SIG-M5 (cell line): ENCODE data around the gene ATF7.

Experiments used
- DNase-seq: peaks from one replicate; lab custom pipeline; 2025; lab: John Stamatoyannopoulos, UW

ATF7 gene

GRCh38 chr12:53596920-53597363 lies 29.2 kb downstream of the ATF7 start:
- no peak for DNase-seq

GRCh38 chr12:53594897-53595615 lies 31.1 kb downstream of the ATF7 start:
- no peak for DNase-seq

GRCh38 chr12:53593707-53594106 lies 32.5 kb downstream of the ATF7 start:
- no peak for DNase-seq

- no peak for DNase-seq
These were observed 33.2 kb downstream of the ATF7 start for GRCh38 chr12:53593031-53593430.

GRCh38 chr12:53592426-53592825 lies 33.8 kb downstream of the ATF7 start:
- DNase-seq: no peak

- no peak for DNase-seq
These were observed 34.6 kb downstream of the ATF7 start for GRCh38 chr12:53591301-53592206.

GRCh38 chr12:53590652-53591051 lies 35.5 kb downstream of the ATF7 start:
- no peak for DNase-seq

GRCh38 chr12:53589915-53590314 lies 36.3 kb downstream of the ATF7 start:
- DNase-seq: no peak

GRCh38 chr12:53589423-53589822 lies 36.8 kb downstream of the ATF7 start:
- no peak for DNase-seq

- DNase-seq: no peak
These were observed 38.1 kb downstream of the ATF7 start for GRCh38 chr12:53588123-53588522.

GRCh38 chr12:53586745-53587144 lies 39.4 kb downstream of the ATF7 start:
- no peak for DNase-seq

- DNase-seq: no peak
These were observed 40.6 kb downstream of the ATF7 start for GRCh38 chr12:53585448-53586125.

- DNase-seq: no peak
These were observed 46.6 kb downstream of the ATF7 start for GRCh38 chr12:53579545-53579955.

- no peak for DNase-seq
These were observed 47.4 kb downstream of the ATF7 start for GRCh38 chr12:53578783-53579182.

- no peak for DNase-seq
These were observed 48.2 kb downstream of the ATF7 start for GRCh38 chr12:53577941-53578352.

GRCh38 chr12:53575502-53576249 lies 50.5 kb downstream of the ATF7 start:
- peak; percentile 26 for DNase-seq

- DNase-seq: no peak
These were observed 53.9 kb downstream of the ATF7 start for GRCh38 chr12:53572134-53572758.

GRCh38 chr12:53571295-53571694 lies 54.9 kb downstream of the ATF7 start:
- no peak for DNase-seq

- DNase-seq: no peak
These were observed 57.2 kb downstream of the ATF7 start for GRCh38 chr12:53568809-53569557.

- no peak for DNase-seq
These were observed 58.0 kb downstream of the ATF7 start for GRCh38 chr12:53567961-53568808.
